ENCODE measurements around the gene CADPS.

CADPS gene

DNA sequence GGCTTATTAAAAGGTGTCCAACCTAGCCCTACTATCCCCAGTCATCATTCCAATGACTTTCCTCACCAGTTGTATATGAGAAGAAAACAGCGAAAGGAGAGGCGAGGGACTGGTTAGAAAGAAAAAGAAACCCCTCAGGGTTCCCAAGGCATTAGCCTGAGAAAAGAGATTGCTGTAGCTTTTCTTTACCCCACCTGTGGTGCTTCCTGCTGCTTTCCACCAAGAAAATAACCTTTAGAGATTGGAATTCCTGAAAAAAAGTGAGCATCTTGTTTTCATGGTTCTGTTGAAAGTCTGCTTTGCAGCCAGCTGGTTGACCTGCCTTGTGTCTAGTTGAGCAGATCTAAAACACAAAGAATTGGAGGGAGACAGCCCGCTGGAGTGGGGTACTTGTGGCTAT lies 196.4 kb downstream of the CADPS start:
- no peak for DNase-seq

DNA sequence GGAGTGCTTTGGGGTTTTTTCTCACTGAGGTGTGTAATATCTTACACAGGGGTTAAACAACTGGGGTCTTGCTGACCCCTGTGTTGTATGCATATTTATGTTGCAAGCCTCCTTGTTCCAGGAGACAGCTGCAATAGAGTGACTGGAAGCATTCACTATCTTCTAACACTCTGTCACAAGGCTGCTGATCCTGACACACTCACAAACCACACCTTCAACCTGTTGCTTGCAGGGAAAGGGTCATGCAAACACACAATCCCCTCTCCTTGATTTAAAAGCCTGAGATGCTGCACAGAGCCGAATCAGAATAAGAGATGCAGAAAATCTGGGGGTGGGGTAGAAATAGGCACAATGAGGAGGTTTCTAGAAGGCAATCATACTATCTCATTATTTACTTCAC lies 197.3 kb downstream of the CADPS start:
- no peak for DNase-seq

DNA sequence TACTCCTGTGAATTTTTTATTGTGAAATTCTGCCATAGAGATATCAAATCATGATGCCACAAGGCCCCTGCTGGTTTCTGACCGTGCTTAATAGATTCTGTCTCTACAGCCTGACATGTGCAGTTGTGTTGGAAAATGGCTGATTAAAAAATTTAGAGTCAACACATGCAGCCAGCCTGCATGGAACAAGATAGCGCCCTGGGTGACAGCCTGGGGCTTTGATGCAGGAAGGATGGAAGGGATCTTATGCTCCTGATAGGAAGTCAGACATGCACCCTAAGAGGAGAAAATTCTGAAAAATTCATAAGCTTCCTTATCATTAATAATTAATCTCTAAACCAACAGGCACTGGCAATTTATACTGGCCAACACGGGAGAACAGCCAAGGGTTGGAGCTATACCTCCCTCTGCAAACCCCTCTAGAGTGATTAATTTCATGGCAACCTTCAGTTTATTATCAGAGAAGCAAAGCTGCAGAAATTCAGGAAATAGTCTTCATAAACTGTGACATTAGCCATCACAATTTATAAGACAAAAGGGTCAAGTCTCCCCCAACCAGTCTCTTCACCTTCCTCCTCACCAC lies 198.4 kb downstream of the CADPS start:
- no peak for DNase-seq

DNA sequence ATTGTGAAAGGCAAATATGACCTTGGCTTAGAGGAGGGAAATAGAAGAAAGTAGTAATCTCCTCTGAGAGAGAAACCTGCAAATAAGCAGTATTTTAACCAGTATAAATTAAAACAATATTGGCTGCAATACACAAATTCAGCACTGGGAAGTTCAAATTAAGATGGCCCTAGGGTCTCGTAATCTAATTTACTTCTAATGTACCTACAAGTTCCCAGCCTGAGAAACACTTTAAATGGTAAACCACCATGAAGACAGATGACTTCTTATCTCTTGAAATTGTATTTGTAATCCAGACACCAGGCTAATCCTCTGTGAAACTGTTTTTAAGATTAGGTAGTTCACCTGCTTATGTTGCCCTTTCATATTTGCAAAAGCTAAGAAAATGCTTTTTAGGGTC lies 199.7 kb downstream of the CADPS start:
- no peak for DNase-seq

DNA sequence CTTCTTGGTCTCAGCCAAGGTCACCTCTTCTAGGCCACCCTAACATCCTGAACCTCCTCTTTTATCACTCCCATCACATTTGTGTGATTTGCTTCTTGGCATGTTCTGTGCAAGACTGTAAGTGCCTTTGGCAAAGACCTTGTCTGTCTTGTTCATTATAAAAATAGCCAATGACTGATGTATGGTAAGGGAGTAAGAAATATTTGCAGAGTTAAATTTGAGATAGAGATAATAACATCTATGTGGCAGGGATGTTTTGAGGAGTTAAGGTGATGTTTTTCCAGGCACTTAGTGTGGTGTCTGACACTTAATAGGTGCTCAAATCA lies 202.3 kb downstream of the CADPS start:
- no peak for DNase-seq

DNA sequence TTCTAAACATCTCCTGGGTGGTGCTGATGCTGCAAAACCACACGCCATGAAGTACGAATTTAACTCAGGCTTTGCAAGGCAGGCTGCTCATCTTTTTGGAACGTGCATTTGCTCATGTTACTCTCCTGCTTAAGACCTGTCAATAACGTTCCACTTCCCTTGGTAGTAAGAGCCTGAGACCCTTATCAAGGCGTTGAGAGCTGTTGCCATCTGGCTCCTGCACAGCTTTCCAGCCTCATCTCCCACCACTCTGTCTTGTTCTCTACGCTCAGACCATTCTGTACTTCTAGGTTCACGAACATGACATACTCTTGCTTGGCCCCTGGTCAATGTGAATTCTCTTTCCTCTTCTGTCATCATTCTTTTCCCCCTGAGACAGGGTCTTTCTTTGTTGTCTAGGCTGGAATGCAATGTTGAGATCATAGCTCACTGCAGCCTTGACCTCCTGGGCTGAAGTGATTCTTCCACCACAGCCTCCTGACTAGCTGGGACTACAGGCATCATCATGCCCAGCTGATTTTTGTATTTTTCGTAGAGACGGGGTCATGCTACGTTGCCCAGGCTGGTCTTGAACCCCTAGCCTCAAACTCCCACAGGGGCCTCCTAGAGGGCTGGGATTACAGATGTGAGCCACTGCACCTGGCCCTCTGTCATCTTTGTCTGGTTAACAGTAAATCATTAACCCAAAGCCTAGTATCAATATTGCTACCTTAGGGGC lies 202.8 kb downstream of the CADPS start:
- no peak for DNase-seq

DNA sequence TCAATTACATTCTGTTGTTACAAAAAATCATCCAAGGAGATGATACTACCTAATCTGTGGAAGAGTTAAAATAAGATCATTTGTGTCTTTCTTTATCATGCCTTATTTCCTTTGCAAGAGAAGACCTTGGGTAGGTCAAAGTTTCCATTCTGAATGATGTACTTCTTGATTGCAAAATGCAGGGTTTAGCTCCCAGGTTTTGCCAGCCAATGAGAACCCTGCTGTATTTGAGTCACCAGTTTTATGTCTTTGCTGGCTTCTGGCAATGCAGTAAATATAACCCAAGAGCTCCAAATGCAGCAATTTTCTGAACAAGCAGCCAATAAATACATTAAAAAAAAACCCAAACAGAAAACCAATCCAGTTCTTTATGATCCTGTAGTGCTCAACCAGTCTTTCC lies 204.9 kb downstream of the CADPS start:
- DNase-seq = no peak

DNA sequence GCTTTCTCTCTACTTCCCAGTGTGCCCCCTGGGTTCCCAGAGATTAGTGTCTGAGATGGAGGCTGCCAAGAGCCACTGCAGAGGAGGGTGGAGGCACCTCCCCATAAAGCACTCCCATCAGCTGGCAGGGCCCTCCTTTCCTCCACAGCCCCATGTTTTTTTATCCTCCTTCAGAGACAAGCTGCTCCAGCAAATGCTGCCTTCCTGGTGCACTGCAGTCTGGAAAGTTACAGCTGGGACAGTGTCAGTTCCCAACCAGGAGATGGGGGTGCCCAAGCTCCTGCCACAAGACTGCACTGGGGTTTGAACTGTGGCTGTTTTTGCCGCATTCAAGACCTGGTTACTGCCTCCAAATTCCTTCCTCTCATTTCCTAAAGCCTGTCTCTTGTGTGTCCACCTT lies 206.1 kb downstream of the CADPS start:
- no peak for DNase-seq

DNA sequence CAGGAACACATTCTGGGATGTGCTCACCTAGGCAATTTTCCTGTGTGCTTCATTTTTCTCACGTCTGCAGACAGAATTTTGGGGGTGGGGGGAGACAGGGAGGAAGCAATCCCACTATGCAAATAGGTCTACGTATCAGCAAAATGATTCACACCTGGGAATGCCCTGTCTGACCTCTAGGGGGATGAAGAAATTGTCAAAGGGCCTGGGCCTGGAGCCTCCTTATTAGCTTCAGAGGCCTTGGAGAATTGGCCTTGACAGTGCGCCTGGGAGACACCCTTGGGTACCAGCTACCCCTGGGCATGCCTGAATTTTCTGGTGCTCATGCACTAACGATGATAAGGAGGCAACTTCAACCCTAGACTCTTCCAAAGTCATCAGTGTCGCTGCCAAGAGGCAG lies 207.5 kb downstream of the CADPS start:
- no peak for DNase-seq

DNA sequence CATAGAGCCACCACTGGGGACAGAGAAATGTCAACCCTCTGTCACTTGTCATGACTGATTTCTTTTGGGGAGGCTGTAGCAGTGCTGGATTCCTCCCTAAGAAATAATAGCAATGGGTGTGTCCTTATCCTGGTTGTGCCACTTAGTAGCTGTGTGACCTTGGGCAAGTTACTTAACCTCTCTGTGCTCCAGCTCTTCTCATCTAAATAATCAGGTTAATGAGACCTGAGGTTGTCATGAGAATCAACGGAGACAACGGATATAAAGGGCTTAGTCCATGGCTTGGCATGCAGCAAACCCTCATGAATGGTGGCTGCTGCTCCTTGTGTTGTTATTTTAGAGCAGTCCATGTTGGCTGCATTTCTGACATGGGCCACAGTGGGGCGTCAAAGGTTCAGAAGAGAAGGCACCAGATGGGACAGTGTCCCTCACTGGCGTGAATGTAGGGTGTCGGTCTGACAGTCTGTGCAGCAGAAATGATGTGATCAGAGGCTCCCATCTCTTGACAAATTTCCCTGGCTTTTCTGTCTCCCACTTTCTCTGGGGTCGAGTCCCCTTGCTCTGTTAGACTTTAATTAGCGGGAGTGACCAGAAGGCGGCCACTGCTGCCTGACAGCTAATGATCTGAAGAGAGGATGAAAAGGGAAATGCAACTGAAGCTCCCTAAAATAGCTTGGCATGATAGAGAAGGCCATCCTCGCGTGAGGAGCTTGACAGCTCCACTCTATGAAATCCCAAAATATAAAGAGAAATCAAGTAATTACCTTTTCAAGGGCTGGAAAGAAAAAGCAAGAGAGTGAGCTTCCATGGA lies 209.4 kb downstream of the CADPS start:
- no peak for DNase-seq

DNA sequence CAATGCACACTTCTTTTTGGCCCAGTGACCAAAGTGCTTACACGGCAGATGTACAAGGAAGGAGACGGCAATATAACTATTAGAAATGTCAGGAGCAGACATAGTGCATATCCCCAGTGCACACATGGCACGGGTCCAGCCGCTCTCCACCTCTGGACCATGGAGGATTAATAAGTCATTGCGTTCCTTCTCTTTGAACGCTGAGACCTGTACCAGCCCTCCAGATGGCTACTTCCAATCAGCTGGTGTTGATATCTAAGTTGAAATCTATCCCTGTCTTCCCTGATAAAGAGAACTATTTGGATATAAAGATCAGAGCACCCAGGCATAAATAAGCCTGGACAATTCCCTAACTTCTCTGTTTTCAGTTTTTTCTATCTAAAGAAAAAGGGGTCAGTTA lies 212.5 kb downstream of the CADPS start:
- DNase-seq = no peak

DNA sequence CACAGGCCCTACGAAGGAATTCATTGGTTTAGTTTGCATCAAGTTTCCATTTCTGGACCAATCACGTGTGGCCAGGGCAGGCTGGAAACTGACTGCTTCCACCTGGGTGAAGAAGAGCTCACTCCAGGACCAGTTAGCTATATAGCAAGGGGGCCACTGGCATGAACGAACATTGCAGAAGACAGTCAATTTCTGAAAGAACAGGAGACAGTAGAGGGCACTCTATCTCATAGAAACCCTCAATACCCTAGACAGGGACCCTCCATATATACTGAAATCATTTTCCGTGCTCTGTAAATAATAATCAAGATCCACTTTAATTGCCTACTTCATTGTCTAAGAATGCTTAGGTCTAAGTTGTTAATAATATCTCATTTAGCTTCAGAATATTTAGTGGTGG lies 215.6 kb downstream of the CADPS start:
- DNase-seq = no peak

DNA sequence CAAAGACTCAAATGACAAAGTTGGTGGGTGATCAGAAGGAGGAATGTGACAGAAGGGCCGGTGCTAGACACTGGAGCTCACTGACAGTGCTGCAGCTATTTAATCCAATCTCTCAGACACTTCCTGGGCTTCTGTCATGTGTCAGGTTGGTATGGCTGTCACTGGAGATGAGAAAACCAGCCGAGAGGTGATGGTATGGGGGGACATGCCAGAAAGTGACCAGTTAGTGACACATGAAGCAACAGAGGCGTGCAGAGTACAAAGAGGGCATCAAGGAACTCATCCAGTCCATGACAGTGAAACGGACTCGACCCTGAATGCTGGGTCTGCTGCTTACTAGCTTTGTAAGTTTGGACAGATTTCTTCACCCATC lies 219.5 kb downstream of the CADPS start:
- DNase-seq = no peak

DNA sequence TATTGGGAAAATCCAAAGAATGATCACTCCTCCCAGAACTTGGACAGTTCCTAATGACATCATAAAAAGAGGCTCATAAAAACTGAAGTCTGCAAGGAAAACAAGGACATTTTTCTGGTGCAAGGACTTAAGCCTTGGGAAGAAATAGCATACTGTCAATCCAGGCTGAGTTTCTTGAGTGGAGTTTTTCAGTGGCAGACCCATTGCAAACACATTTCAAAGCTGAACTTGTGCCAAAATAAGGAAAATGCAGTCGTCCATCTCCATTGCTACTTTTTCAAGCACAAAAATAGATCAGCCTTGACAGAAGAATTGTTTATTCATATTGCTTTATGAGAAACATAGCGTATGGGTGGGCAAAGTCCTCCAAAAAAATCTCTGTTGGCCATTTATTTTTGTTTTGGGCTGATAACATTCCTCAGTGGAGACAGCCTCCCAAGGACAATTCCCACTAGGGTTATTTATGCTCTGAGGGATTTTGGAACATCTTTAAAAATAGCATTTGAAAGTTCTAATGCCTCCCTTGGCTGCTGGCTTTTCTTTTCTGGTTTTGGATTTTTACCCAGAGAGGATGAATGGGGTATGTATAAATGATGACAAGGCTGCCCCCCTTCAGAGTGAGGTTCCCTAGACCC lies 220.0 kb downstream of the CADPS start:
- no peak for DNase-seq

DNA sequence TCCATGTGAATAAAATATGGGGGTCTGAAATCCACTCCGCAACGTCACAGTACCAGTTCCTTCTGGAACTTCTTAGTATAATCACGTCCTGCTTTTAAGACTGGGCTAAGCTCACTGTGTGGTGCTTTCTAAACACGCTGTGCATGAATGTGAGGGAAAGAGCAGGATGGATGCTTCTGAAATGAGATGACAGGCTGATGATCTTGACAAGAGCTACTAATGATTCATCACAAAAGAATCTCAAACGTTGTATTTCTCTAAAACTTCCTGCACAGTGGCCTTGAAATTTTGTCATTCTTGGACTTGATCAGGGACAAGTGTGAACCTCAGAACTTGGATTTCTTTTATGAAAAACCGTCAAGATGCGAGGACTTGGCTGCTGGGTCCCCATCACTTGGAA lies 221.4 kb downstream of the CADPS start:
- DNase-seq = no peak

DNA sequence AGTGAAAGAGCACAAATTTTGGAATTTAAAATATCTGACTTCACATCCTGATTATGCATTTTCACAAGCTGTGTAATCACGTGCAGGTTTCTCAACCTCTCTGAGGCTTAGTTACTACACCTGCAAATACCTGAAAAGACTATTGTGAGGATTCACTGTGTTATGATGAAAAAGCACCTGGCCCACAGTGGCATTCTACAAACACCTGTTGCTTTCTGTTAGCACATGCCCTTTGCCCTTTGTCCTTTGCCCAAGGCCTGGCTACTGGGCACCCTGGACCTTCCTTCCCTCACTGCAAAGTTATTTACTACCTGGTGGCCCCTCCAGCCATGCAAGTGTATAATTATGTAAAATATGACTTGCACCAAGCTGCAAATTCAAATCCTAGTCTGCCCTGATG lies 227.5 kb downstream of the CADPS start:
- DNase-seq = no peak

DNA sequence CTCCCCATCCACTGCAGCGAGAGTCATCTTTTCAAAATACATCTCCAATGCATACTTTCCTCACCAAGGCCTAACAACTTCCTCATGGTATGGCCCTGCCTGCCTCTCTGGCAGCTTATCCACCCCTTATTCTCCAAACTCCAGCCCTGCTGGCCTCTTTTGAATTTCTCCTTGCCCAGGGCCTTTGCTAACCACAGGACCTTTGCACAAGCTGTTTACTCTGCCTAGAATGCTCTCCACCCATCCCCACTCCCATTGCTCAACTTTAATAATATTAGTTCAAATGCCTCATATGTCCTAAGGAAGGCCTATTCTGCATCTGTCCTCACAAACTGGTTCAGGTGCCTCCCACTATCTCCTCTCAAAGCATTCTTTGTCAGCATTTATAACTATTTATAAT lies 230.7 kb downstream of the CADPS start:
- no peak for DNase-seq

DNA sequence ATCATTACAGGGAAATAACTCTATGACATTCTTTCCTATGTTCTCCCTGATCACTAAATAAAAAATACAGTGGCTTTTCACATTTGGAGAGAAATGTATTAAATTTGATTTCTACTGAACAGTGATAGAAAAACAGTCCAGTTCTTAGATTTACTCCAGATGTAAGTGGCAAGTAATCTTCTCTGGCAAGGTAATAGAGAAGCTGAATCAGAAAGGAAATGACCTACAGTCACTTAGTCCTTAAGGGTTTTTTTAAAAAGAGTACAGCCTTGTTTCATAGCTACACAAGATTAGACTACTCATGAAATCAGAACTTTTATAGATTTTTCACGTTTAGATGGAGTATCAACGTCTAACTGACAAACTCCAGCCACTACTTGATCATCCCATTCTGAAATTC lies 236.9 kb downstream of the CADPS start:
- no peak for DNase-seq

DNA sequence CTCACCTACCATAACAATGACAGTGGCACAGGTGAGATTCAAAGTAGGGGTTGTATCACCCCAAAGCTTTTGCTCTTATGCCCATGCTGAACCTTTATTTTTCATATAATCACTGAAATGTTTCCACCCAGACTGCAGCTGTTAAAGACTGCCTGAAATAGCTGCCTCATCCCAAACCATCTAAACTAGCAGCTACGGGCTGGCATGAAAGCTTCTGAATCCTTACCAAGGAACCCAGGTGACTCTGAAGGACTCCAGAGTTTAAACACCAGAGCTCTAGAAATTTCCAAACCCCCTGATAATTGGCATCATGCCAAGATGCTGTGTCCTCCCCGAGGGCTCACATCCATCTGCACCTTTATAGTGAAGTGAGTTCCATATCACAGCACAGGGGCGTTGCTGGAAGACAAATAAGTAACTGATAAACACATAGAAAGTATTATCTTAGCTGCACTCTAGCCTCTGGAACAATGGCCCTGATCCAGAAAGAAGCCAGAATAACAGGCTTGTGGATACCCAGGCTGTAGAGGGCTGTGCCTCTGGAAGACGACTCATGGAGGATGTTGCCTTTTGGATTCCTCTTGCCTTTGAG lies 238.9 kb downstream of the CADPS start:
- no peak for DNase-seq

DNA sequence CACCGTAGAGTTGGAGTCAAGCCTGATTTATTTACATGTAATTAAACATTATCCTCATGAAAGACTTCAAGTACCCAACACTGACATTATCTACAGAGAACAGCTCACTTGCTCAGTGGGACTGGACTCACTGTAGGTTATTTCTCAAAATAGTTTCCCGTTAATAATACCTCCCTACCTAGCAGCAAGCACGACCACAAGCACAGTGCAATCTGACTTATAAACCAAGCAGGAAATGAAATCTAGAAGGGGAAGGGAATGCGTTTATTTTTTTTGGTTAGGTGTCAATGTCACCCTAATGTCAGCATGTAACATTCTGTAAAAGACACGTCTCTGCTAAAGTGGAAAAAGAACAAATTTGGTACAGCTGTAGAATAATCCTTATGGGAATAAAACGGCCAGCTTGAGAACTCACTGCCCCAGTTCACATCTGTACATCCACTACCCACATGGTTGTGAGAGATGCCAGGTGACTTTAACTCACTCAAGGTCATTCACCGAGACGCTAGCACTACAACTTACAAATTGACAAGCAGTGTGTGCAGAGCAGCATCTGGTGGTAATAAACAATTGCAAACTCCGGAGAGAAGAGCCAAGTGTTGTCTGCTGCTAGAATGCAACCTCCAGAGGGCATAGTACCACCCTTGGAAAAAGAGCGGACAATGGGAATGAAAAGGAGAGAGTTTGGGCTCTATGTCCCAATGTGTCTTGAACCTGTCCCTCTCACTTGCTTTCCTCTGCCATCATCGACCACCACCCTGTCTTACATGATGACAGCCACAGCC lies 242.5 kb downstream of the CADPS start:
- DNase-seq = no peak

DNA sequence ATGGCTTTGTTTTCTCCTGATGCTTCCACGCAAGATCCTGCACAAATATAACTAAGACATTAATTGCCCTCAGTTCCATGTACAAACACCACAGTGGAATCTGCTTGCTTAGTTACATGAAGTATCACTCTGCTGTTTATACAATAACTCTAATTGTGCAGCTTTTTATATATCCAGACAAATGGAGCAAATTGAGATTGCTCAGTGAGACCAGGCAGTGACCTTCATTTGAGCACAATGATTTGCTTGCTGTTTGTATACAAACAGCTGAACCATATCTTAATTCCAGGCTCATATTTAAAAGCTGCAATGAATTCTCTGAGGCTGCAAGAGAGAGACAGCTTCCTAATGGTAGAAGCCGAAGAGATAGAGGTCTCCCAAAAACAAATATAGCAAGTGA lies 243.7 kb downstream of the CADPS start:
- no peak for DNase-seq

DNA sequence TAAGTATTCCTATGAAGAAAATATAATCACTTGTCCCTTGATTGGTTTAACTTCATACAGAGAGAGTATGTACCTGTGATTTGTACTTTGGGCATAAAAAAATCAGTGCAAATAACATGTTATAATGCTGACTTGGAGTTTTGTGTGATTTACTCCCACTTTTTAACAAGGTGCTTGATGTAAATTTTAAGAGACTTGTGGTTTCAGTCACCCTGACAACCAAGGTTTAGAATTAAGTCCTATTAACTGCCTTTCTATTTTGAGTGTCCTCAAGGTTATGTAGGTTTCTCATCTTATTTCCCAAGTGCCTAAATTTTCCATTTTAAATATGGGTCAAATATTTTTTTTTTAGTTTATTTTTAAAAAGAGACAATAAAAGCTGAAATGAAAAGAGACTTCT lies 244.6 kb downstream of the CADPS start:
- DNase-seq = no peak

DNA sequence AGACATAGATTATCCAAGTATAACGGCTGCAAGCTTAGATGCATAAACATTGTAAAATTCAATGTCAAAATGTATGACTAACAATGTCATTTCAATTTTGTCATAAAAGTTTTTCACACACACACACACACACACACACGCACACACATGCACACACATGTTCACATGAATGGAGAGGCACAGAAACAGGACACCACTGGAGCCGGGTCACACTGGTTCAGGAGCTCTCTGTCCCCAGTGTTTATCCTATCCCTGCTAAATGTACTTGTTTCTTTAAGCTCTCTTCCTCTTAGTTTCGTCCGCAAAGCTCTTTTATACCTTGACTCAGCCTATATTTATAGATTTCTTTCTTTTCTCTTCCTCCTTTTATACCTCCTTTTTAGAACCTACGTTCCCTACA lies 249.9 kb downstream of the CADPS start:
- no peak for DNase-seq

Data from stimulated activated naive CD4-positive, alpha-beta T cell treated with Interleukin-2 at 50 U/mL for 16 hours (primary cell).